ENCODE results near the gene CALM3.
A peak's percentile ranks its signal among the peaks of the same experiment; 100 is the strongest.

DNA sequence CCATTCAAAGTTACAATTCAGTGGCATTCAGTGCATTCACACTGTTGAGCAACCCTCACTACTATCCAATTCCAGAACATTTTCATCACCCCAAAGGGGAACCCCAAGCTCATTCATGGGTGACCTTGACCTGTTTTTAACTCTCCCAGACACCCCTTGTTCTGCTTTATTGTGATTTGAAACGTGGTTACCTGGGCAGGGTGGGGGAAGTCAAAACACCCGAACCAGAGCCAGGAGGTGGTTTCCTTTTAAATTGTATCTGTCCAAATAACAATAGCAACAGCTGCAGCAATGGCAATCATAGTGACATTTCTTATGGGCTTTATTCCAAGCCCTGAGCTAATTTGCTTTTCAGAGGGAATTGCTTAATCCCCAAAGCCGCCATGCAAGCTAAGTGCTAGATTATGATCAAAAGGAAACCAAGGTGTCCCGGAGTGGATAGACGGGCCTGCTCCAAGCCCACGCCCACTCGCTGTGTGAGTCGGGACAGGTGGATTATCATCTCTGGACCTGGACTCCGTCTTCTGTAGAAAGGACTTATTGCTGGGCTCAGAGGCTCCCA, 17.6 kb downstream of the CALM3 start:
- TF ChIP-seq CTCF (conservative IDR thresholded peaks at IDR 0.05; ENCODE audit: low read depth, low read length) = no peak
- no peak for TF ChIP-seq RAD21 (IDR thresholded peaks at IDR 0.05; ENCODE audit: low read length)
- TF ChIP-seq POLR2A (IDR thresholded peaks at IDR 0.05; ENCODE audit: low read depth, low read length) = no peak
- no peak for TF ChIP-seq SMC3 (IDR thresholded peaks at IDR 0.05; ENCODE audit: low read depth, low read length)
- TF ChIP-seq USF2 (IDR thresholded peaks at IDR 0.05; ENCODE audit: low read depth, low read length) = no peak
- no peak for TF ChIP-seq BHLHE40 (IDR thresholded peaks at IDR 0.05; ENCODE audit: low read depth, low read length)
- no peak for TF ChIP-seq MXI1 (IDR thresholded peaks at IDR 0.05; ENCODE audit: borderline replicate concordance, low read depth, low read length)
- TF ChIP-seq CEBPB (IDR thresholded peaks at IDR 0.05; ENCODE audit: low read depth, low read length) = peak; percentile 35; the same call in 1 of the 2 replicates

Measured in IMR-90 (cell line).